ENCODE results near the gene CDKAL1. TPM values are rescaled to one million over a fixed set of nuclear protein-coding genes. Genes with fewer than 3 reads are reported as not detected.
"Not testable (repeated sequence)": the region's sequence is repeated elsewhere in the genome, so short reads cannot be mapped to it uniquely, and the experiment has no call there.

CDKAL1 gene
- total RNA-seq, 2 experiments from 2014 or later: 22.6 to 22.7 TPM

DNA sequence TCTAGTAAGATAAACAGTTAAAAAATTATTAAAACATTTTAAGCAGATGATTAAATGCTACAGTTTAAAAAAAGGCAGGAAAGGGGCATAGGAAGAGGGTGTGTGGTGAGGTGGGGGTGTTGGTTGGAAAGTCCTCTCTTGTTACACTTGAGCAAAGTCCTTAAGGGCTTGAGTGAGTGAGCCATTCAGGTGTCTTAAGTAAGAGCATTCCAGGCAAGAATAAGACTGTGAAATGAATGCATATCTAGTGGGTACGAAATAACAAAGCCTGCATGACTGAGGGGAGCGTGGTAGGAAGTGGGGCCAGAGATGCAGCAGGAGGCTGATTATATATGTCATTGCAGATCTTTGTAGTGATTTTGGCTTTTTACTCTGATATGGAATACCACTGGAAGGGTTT is 5.1 kb downstream of the CDKAL1 start:
- Mint-ChIP-seq H3K4me3 (no peak overlapping the region), H3K36me3 (peaks cover 27% of the 10 kb centered on the region), H3K9me3 (no peaks in the 10 kb centered on the region), H3K27ac (no peak overlapping the region), H3K27me3 (no peaks in the 10 kb centered on the region), H3K4me1 (peaks cover 46% of the 10 kb centered on the region)
- DNase-seq: no peak

DNA sequence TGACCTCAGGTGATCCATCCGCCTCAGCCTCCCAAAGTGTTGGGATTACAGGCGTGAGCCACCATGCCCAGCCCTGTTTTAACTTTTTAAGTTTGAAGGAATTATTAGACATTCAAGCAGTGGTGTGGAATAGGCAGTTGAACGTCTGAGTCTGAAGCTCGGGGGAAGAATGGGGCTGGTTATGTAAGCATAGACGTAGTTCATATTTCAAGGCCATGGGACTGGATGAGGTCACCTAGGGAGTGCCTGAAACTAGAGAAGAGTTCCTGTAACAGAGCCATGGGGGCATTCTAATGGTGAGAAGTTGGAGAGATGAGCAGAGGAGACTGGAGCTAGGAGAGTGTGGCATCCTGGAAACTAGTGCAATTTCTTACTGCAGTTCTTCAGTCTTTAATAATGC is 6.4 kb downstream of the CDKAL1 start:
- Mint-ChIP-seq H3K4me3 (no peak overlapping the region), H3K4me1 (peaks cover 48% of the 10 kb centered on the region), H3K36me3 (peaks cover 35% of the 10 kb centered on the region), H3K9me3 (no peaks in the 10 kb centered on the region), H3K27me3 (no peaks in the 10 kb centered on the region), H3K27ac (no peak overlapping the region)
- no peak for DNase-seq

DNA sequence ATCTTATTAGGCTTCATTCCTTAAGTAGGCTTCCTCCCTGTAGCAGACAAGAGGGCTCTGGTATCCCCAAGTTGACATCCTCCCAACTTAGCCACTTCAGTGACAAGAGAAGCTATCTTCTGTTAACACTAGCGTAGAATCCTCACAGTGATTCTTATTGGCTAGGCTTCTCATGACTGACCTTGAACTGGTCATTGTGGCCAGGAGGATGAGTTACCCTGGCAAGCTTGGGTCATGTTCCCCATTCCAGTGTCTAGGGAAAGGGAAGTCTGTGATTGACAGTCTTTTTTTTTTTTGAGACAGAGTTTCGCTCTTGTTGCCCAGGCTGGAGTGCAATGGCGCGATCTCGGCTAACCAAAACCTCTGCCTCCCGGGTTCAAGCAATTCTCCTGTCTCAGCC is 7.1 kb downstream of the CDKAL1 start:
- peaks cover 33% of the 10 kb centered on the region for H3K36me3 Mint-ChIP-seq
- no peak overlapping the region for H3K4me3 Mint-ChIP-seq
- H3K4me1 Mint-ChIP-seq: peaks cover 44% of the 10 kb centered on the region
- no peak for DNase-seq
- H3K27me3 Mint-ChIP-seq: no peaks in the 10 kb centered on the region
- no peak overlapping the region for H3K27ac Mint-ChIP-seq
- no peaks in the 10 kb centered on the region for H3K9me3 Mint-ChIP-seq

DNA sequence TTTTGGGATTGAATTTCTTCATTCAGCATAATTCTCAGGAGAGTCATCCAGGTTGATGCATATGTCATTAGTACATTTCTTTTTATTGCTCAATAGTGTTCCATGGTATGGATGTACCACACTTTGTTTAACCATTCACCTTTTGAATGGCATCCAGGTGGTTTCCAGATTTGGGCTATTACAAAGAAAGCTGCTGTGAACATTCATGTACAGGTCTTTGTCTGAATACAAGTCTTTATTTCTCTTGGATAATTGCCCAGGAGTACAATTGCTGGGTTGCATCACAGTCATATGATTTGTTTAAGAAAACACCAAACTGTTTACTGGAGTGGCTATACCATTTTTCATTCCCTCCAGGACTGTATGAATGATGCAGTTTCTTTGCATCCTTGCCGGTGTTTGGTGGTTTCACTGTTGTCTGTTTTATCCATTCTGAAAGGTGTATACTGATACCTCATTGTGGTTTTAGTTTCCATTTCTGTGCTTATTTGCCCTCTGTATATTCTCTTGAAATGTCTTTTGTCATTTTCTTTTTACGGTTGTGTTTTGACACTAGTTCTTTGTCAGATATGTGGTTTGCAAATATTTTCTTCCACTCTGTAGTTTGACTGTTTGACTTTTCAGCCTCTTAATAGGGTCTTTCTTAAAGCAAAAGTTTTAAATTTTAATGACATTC is 8.8 kb downstream of the CDKAL1 start:
- peak; percentile 16 for DNase-seq
- Mint-ChIP-seq H3K27ac (peak overlapping the region; percentile 47), H3K4me3 (no peak overlapping the region), H3K4me1 (peaks cover 38% of the 10 kb centered on the region), H3K9me3 (no peaks in the 10 kb centered on the region), H3K27me3 (no peaks in the 10 kb centered on the region), H3K36me3 (peaks cover 36% of the 10 kb centered on the region)

DNA sequence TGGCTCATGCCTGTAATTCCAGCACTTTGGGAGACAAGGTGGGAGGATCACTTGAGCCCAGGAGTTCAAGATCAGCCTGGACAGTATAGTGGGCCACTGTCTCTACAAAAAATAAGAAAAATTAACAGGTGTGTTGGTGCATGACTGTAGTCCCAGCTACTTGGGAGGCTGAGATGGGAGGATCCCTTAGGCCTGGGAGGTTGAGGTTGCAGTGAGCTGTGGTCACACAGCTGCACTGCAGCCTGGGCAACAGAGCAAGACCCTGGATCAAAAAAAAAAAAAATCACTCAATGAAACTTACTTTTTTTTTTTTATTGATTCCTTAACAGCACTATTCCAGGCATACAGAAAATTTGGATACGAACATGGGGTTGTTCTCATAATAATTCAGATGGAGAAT is 14.0 kb downstream of the CDKAL1 start:
- H3K27me3 Mint-ChIP-seq: no peaks in the 10 kb centered on the region
- H3K9me3 Mint-ChIP-seq: no peaks in the 10 kb centered on the region
- no peak overlapping the region for H3K4me3 Mint-ChIP-seq
- peaks cover 13% of the 10 kb centered on the region for H3K4me1 Mint-ChIP-seq
- H3K36me3 Mint-ChIP-seq: peaks cover 29% of the 10 kb centered on the region
- H3K27ac Mint-ChIP-seq: no peak overlapping the region
- no peak for DNase-seq

DNA sequence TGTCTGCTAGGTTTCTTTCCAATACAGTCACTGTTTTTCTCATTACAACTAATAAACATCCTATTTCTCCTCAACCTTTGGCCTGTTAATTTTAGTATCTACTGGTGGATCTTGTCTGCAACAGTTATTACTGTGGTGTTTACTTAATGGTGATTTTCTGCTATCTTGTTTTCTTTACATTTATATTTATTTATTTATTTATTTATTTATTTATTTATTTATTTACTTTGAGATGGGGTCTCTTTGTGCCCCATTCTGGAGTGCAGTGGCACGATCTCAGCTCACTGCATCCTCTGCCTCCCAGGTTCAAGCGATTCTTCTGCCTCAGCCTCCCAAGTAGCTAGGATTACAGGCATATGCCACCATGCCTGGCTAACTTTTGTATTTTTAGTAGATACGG is 15.1 kb downstream of the CDKAL1 start:
- H3K4me3 Mint-ChIP-seq, H3K27me3 Mint-ChIP-seq, DNase-seq, H3K9me3 Mint-ChIP-seq, H3K4me1 Mint-ChIP-seq, H3K27ac Mint-ChIP-seq: not testable (repeated sequence)
- H3K36me3 Mint-ChIP-seq: peaks cover 27% of the 10 kb centered on the region

DNA sequence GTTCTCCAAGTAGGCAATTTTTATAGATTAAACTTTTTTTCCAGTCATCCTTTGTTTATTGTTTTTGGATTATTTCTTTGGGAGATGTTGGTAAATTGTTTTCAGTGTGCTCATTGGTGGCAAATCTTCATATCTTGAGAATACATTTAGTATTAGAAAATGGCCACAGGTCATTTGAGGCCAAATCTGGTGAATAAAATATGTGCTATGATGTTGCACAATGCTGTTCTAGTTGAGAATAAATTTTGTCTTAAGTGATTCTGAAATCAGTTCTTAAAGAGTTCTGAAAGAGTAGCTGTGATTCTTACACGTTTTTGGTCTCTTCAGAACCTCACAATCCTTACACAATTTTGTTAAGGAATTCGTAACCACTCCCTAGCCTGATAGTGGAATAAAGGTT is 20.1 kb downstream of the CDKAL1 start:
- H3K4me1 Mint-ChIP-seq: peaks cover 8% of the 10 kb centered on the region
- H3K9me3 Mint-ChIP-seq: no peaks in the 10 kb centered on the region
- DNase-seq: no peak
- H3K4me3 Mint-ChIP-seq: no peak overlapping the region
- no peak overlapping the region for H3K27ac Mint-ChIP-seq
- no peaks in the 10 kb centered on the region for H3K27me3 Mint-ChIP-seq
- H3K36me3 Mint-ChIP-seq: peaks cover 14% of the 10 kb centered on the region

DNA sequence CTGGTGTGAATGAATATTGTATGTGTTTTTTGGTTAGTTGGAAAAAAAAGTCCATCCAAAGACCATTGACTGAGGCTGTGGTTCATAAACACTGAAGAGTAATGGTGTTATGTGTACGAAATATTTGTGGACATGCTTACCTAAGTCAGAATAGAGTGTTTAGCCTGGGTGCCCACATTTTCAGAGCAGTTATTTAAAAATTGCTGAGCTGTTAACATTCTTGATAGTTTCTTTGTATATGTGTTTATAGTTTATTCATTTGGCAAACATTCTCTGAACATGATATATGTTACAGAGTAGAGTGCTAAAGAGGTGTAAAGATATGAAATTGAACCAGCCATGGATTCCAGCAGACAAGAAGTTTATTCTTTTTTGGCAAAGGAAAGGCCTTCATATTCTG is 20.6 kb downstream of the CDKAL1 start:
- H3K9me3 Mint-ChIP-seq: no peaks in the 10 kb centered on the region
- no peak for DNase-seq
- H3K27me3 Mint-ChIP-seq: no peaks in the 10 kb centered on the region
- H3K36me3 Mint-ChIP-seq: peaks cover 13% of the 10 kb centered on the region
- H3K27ac Mint-ChIP-seq: no peak overlapping the region
- H3K4me3 Mint-ChIP-seq: no peak overlapping the region
- H3K4me1 Mint-ChIP-seq: peaks cover 8% of the 10 kb centered on the region

DNA sequence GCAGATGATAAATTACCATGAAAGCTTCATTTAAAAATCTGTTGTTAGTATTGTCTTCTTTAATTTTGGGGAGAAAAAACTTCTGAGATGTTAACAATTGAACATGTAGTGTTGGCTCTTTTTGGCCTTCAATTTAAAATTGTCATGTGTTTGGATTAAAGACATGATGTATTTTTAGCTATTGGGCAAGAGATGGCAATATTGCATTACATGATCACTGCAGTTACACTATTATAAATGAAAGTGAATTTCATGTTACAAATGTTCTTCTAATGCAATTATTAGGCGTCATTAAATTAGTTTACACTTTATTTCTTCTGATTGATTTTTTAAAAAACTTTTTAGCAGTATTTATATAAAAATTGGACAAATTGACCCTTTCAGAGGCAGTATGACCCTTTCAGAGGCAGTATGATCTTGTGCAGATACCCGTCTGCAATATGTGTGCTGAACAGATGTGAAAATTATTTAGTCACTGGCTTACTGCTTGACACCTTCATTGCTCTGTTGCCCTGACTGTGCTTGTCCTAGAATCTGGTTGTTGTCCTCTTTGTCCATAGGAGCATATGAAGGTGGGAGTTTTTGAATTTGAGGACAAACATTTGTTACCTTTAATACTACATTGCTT is 25.8 kb downstream of the CDKAL1 start:
- Mint-ChIP-seq H3K4me1 (peaks cover 15% of the 10 kb centered on the region), H3K36me3 (peaks cover 10% of the 10 kb centered on the region), H3K27me3 (no peaks in the 10 kb centered on the region), H3K27ac (no peak overlapping the region), H3K9me3 (no peaks in the 10 kb centered on the region), H3K4me3 (no peak overlapping the region)
- DNase-seq: no peak

DNA sequence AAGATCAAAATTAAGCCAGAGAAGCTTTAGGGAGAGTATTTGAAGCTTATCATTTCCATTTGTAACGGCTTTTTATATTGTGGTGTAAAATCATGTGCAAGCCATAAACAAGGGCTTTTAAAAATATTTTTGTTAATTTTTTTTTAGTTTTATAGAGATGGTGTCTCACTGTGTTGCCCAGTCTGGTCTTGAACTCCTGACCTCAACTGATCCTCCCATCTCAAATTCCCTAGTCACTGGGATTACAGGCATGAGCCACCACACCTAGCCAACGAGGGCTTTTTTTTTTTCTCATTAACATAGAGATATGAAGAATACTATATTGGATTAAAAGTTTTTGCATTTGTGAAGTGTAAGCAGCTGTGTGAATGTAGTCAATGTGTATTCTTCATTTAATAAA is 29.1 kb downstream of the CDKAL1 start:
- H3K4me1 Mint-ChIP-seq: peaks cover 15% of the 10 kb centered on the region
- H3K27me3 Mint-ChIP-seq: no peaks in the 10 kb centered on the region
- H3K9me3 Mint-ChIP-seq: no peaks in the 10 kb centered on the region
- H3K4me3 Mint-ChIP-seq: no peak overlapping the region
- peaks cover 7% of the 10 kb centered on the region for H3K36me3 Mint-ChIP-seq
- no peak overlapping the region for H3K27ac Mint-ChIP-seq
- DNase-seq: no peak

DNA sequence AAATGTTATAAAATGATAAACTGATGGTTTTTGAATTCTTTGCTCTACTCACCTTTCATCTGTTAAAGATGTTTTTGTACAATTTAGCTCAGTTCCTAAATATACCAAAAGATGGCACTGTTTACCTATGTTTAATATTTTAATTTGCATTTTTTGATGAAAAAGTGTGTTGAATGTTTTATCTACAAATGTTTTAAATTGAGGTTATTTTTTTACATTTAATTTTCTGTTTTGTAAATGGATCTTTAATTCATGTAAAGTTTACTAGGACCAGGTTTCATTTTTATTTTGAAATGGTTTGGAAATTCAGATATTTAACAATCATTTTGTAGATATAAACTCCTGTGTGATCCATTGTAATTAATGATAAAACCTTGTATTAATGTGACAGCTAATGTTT is 30.0 kb downstream of the CDKAL1 start:
- H3K36me3 Mint-ChIP-seq: peaks cover 5% of the 10 kb centered on the region
- H3K27ac Mint-ChIP-seq: no peak overlapping the region
- no peaks in the 10 kb centered on the region for H3K9me3 Mint-ChIP-seq
- H3K4me3 Mint-ChIP-seq: no peak overlapping the region
- DNase-seq: no peak
- H3K27me3 Mint-ChIP-seq: no peaks in the 10 kb centered on the region
- peaks cover 13% of the 10 kb centered on the region for H3K4me1 Mint-ChIP-seq

DNA sequence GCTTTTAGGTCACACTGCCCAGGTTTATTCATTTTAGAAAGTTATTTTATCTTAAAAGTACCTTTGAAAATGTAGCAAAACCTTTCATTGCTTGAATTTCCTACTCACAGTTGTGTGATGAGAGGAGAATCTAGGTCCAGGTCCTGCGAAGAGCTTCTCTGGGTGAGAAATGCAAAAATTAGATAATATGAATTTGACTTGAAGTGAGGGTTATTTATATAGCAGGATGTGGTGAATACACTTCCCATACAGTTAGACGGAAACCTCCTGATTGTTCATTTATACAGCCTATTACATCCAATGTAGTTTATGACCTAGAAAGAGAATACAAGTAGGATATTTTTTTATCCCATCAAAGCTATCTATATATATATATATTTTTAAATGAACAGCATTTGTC is 30.5 kb downstream of the CDKAL1 start:
- H3K4me3 Mint-ChIP-seq: no peak overlapping the region
- no peak for DNase-seq
- H3K27me3 Mint-ChIP-seq: no peaks in the 10 kb centered on the region
- H3K36me3 Mint-ChIP-seq: peaks cover 5% of the 10 kb centered on the region
- H3K4me1 Mint-ChIP-seq: peaks cover 15% of the 10 kb centered on the region
- H3K9me3 Mint-ChIP-seq: no peaks in the 10 kb centered on the region
- no peak overlapping the region for H3K27ac Mint-ChIP-seq

DNA sequence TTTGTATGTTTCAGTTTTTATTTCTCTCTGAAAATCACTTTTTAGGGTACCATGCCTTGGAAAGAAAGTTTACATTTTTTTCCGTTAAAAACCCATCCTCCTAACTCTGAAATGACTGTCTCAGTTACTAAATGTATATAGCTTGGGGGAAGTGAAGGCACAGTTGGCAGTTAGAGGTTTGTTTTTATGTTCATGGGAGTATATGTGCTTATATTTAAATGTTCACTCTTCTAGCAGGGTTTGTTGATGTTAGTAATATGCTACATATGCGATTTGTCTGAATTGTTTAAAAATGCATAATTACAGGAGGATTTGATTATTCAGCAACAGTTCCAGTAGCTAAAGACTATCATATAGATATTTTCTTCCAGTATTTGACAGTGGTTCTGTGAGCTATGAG is 31.1 kb downstream of the CDKAL1 start:
- DNase-seq: no peak
- peaks cover 15% of the 10 kb centered on the region for H3K4me1 Mint-ChIP-seq
- no peaks in the 10 kb centered on the region for H3K27me3 Mint-ChIP-seq
- H3K9me3 Mint-ChIP-seq: no peaks in the 10 kb centered on the region
- H3K36me3 Mint-ChIP-seq: peaks cover 5% of the 10 kb centered on the region
- H3K4me3 Mint-ChIP-seq: no peak overlapping the region
- no peak overlapping the region for H3K27ac Mint-ChIP-seq

DNA sequence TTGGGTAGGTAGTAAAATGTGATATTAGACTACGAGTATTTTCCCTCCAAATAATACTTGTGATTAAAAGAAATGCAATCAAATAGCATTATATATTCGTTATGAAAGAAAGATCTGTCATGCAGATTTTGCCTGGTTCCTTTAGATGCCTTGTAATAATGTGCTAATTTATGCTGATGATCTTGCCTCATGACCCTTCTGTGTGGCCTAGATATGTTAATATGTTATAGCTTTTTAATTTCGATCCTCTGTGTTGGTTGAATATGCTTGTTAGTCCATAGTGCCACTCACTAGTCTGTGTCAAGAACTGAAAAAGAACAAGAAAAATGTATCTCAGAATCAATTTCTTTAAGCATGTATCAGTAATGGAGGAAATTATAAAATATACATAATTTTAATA is 31.9 kb downstream of the CDKAL1 start:
- Mint-ChIP-seq H3K9me3 (no peaks in the 10 kb centered on the region), H3K36me3 (peaks cover 5% of the 10 kb centered on the region), H3K4me1 (peaks cover 15% of the 10 kb centered on the region), H3K4me3 (no peak overlapping the region), H3K27me3 (no peaks in the 10 kb centered on the region), H3K27ac (no peak overlapping the region)
- no peak for DNase-seq

DNA sequence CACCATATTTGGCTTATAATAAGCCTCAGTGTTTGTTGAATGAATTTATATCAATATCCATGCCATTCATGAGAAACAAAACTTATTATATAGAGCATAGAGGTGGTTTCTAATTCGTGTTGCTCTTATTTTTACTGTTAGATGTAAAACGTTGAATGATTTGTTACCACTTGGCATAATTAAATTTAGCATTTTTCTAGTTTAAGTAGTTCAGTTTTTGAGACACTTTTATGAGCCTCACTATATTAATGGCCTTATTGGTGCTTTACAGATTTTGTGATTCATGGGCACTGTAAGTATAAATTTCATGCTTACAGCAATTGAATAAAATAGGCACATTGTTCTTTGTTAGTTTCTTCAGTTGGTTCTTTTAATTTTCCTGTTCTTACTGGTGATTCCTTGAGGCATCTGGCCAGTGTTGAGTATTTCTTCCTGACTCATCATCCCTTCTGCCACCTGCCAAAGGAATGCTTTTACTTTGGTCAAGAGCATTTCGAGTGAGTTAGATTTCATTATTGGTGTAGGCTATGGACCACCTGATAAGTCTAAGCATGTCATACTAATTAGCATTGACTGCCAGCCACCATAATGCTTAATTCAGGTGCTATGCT is 34.8 kb downstream of the CDKAL1 start:
- peaks cover 28% of the 10 kb centered on the region for H3K4me1 Mint-ChIP-seq
- no peak for DNase-seq
- H3K27ac Mint-ChIP-seq: no peak overlapping the region
- peaks cover 5% of the 10 kb centered on the region for H3K36me3 Mint-ChIP-seq
- H3K4me3 Mint-ChIP-seq: no peak overlapping the region
- no peaks in the 10 kb centered on the region for H3K9me3 Mint-ChIP-seq
- no peaks in the 10 kb centered on the region for H3K27me3 Mint-ChIP-seq

DNA sequence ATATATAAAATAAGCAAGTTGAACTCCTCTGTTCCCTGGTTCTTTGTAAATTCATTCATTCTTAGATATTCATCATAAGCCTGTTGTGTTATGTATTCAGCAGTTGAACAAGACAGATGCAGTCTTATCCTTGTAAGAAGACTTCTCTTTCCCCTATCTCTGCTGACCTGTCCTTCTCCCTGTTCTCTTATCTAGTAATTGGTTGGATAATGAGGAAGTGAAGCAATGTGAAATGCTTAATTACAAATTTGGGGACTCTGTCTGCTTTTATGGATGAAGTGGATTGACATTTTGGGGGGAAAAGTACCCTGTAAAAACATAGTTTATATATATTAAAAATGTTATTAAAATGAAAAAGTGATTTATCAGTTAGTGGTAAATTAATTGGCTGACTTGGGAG is 37.0 kb downstream of the CDKAL1 start:
- Mint-ChIP-seq H3K27ac (no peak overlapping the region), H3K4me3 (no peak overlapping the region)

More for the DNA sequence above, 37.0 kb downstream of the CDKAL1 start:
- DNase-seq: no peak
- Mint-ChIP-seq H3K4me1 (peaks cover 21% of the 10 kb centered on the region), H3K36me3 (peaks cover 8% of the 10 kb centered on the region), H3K27me3 (no peaks in the 10 kb centered on the region), H3K9me3 (no peaks in the 10 kb centered on the region)

All from activated naive CD8-positive, alpha-beta T cell treated with anti-CD3 and anti-CD28 coated beads for 36 hours (primary cell).